GM18511 (cell line): Measurements from ENCODE around the gene SAP30BP.

Experiments used
- ATAC-seq: cut with Tn5 transposase; IDR thresholded peaks from one replicate; pipeline ENCODE4 v1.9.1; 2021; ENCODE audit warnings: mild to moderate bottlenecking, moderate library complexity; ENCODE audit not compliant: unreplicated experiment

The SAP30BP gene

GRCh38 chr17:75666959-75667790 lies at the start of gene SAP30BP, which contains the start of gene RECQL5:
SAP30BP (plus strand) TSS chr17:75667338; CDS start chr17:75667373, 35 bp downstream.
RECQL5 (minus strand) TSS chr17:75667154; CDS start chr17:75666557, 597 bp downstream.
- peak; percentile 73 for ATAC-seq

DNA sequence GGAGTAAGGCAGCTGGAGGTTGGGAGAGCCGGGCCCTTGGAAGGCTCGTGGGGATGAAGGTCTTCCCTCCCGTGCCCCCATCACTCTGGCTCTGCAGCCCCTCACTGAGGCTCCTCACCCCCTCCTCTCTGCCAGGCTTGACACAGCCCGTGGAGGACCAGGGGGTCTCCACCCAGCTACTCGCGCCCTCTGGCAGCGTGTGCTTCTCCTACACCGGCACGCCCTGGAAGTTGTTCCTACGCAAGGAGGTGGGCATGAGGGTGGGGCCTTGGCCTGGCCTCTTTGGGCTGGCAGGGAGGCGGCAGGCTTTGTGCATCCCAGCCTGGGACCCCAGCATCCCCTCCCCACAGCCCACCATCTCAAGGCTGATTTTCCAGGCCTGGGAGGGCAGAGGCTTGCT lies 49.5 kb upstream of the SAP30BP start:
- ATAC-seq = no peak

GRCh38 chr17:75619506-75620431 lies 47.4 kb upstream of the SAP30BP start:
- ATAC-seq = no peak

DNA sequence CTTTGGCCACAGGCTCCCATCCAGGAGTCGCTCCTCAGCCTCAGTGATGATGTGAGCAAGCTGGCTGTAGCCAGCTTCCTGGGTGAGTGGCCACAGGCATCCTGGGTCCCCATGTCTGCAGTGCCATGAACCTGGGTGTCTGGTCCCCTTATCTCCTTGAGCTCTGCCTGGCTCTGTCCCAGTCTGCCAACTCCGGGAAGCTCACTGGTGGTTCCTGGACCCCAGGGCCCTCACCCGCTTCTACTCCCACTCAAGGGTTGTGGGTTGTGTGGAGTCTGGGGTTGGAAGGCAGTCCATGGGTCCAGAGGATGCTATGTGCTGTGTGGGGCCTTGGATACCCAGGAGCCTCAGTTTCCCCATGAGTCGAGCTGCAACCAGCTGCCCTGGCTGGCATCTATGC lies 45.6 kb upstream of the SAP30BP start:
- ATAC-seq = no peak

DNA sequence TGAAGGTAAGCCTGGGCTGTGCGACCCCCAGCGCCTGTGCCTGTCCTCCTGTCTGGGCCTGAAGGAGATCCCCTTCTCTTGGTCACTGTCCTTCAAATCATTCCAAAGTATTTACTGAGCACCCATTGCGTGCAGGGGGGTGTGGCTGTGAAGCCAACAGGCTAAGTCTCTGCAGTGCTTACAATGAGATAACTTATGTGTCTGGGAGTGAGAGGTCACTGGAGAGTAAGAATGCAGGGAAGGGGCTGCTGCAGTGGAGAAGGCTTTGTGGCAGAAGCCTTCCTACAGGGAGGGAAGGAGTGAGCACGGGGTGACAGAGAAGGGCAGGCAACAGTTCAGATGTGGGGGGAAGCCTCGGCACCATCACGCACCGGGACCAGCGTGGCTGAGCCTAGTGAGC lies 45.1 kb upstream of the SAP30BP start:
- ATAC-seq = no peak

DNA sequence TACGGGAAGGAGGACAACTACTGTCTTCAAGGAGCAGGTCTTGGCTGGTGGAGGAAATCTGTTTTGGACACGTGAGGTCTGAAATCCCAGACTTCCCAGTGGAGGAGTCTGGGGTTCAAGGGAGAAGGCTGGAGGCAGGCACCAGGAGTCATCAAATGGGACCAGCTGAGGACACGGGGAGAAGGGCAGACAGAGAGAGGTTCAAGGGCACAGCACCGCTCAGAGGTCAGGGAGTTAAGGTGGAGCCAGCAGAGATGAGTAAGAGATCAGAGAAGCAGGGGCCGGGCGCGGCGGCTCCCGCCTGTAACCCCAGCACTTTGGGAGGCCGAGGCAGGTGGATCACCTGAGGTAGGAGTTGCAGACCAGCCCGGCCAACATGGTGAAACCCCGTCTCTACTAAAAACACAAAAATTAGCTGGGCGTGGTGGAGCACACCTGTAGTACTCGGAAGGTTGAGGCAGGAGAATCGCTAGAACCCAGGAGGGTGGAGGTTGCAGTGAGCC lies 44.3 kb upstream of the SAP30BP start:
- no peak for ATAC-seq

GRCh38 chr17:75623386-75623785 lies 43.8 kb upstream of the SAP30BP start:
- no peak for ATAC-seq

GRCh38 chr17:75624021-75624420 lies 43.1 kb upstream of the SAP30BP start:
- no peak for ATAC-seq

DNA sequence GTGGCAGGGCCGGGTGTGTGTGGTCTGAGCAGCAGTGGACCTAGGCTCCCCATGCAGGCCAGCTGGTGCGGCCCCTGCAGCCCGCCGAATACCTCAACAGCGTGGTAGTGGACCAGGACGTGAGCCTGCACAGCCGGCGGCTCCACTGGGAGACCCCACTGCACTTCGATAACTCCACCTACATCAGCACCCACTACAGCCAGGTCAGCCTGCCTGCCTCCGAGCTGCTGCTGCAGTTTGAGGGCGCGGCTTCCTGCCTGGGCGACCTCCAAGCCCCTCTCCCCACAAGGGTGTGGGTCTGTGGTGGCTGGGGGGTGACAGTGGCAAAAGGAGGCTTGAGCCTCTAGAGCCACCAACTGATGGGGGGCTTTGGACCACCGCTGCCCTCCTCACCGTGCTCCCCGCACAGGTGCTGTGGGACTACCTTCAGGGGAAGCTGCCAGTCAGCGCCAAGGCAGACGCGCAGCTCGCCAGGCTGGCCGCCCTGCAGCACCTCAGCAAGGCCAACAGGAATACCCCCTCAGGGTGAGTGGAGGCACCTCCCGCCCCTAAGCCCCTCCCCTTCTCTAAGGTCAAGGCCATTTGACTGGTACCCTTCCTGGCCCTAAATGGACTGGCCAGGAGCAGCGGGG lies 42.3 kb upstream of the SAP30BP start:
- ATAC-seq = no peak

DNA sequence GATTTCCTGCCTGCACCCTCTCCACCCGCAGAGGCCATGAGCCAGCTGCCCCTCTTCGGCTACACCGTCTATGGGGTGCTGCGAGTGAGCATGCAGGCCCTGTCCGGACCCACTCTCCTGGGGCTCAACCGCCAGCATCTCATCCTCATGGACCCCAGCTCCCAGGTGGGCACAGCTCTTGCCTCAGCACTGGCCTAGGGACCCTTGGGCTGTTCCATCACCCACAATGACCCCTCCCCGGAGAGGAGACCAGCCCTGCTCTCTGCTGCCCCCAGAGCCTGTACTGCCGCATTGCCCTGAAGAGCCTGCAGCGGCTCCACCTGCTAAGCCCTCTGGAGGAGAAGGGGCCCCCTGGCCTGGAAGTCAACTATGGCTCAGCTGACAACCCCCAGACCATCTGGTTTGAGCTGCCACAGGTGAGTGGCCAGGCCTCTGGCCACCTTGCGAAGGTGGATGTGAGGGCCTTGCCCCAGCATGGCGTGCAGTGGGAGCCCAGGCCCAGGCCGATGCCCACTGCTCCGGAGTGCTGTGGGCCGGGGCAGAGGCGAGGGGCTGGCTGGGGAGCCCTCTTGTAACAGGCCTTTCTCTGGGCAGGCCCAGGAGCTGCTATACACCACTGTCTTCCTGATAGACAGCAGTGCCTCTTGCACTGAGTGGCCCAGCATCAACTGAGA lies 41.2 kb upstream of the SAP30BP start:
- ATAC-seq = no peak

GRCh38 chr17:75626496-75627038 lies 40.6 kb upstream of the SAP30BP start:
- ATAC-seq = no peak

GRCh38 chr17:75627094-75627493 lies 40.0 kb upstream of the SAP30BP start:
- ATAC-seq = no peak

DNA sequence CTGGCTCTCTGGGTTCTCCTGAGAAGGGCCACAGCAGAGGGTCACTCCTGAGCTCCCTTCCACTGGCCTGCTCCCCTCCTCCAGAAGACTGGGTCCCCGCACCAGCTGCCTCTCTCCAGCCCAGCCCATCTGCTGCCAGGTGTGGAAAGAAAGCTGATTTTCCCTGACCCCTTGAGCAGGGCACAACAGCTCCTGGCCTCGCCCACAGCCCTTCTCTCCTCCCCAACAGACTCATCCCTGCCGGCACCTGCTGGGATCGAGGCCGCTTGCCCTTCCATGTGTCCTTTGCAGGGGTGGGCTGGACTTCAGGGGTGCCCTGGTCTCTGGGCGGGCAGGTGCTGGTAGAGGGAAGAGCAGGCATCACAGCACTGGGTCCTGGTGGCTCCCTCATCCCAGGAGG lies 38.7 kb upstream of the SAP30BP start:
- no peak for ATAC-seq

DNA sequence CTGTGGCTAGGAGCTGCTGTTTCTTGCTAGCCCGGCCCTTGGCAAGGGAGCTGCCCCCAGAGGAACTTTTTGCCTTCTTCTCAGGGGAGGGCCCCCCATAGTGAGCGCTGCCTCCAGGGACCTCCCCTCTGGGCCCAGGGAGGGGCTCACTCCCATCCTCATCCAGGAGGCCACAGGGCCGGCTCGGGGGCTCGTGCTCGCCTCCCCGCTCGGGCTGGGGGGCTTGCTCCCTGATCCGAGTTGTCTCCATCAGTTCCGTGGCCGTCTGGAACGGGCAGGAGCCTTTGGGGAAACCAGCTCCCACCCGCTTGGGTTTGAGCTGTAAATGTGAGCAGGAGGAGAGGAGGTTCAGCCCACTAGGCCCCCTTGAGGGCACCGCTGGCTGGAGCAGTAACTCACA lies 38.0 kb upstream of the SAP30BP start:
- no peak for ATAC-seq

DNA sequence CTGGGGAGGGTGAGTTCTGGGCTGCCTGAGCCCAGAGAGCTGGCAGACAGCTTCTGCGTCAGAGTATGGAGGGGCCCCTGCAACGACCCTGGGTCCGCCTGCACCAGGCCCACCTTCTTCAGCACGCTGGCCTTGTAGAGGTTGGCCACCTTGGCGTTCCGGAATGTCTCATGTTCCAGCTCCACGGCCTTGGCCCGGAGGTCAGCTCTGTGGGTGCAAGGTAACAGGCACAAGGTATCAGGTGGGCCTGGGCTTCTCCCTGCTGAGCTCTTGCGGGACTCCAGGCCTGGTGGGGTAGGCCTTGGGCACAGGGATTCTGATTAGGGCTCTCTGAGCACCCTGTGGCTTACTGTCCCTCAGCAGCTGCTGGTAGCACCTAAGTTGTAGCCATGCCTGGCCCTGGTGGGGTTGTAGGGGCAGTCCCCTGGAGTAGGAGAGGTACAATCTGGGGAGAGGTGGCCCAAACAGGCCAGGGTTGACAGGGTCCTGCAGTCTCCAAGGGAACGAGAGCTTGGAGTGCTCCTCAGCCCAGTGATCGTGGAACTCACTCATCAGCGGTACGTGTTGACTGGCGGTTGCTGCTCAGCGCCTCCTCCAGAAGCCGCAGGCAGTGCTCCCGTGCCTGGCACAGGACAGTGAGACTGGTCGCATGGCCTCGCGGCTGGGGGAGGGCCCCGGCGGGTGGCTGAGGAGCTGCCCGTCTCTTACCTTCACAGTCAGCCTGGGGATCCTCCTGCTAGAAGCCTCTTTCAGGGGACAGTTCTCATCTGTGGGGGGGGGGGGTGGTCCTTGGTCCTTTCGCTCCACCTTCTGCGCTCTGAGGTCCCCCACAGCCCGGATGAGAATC lies 36.8 kb upstream of the SAP30BP start:
- no peak for ATAC-seq

GRCh38 chr17:75631353-75631752 lies 35.8 kb upstream of the SAP30BP start:
- ATAC-seq = no peak

DNA sequence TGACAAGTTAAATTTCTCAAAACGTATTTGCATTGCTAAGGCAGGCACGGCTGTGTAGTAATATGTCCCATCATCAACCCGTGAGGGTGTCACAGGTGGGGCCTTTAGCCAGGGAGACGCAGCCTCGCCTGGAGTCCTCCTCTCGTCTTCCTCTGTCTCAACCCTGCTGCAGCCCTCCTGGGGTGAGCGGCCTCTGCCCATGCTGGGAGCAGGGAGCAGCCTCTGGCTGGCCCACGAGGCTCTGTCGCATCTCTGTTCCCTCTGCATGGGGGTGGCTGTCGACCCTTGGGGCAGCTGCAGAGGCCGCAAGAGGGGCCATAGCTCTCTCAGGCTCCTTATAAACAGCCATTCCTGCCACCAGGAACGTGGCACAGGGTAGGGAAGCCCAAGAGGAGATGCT lies 34.7 kb upstream of the SAP30BP start:
- ATAC-seq = no peak

GRCh38 chr17:75632863-75633485 lies 34.2 kb upstream of the SAP30BP start, which contains the start of gene SMIM5:
SMIM5 (plus strand) TSS chr17:75633434; CDS start chr17:75640202, 6,768 bp downstream.
- no peak for ATAC-seq
